Ishikawa (cell line): ENCODE measurements around the gene ANTXR1.

Source experiments
- CEBPB ChIP-seq: IDR thresholded peaks from 2 replicates; pipeline ENCODE4 v1.6.1; 2012
- EGR1 ChIP-seq: IDR thresholded peaks from 2 replicates; pipeline ENCODE4 v1.6.1; 2012
- EP300 ChIP-seq: IDR thresholded peaks from 2 replicates; pipeline ENCODE4 v1.6.1; 2012; ENCODE audit warnings: borderline replicate concordance
- NFIC ChIP-seq: IDR thresholded peaks from 2 replicates; pipeline ENCODE4 v1.6.1; 2012
- RAD21 ChIP-seq: IDR thresholded peaks from 2 replicates; pipeline ENCODE4 v1.6.1; 2012; ENCODE audit warnings: low read depth
- YY1 ChIP-seq: IDR thresholded peaks from 2 replicates; pipeline ENCODE4 v1.6.1; 2012; ENCODE audit warnings: low read depth
- ZBTB7A ChIP-seq: IDR thresholded peaks from 2 replicates; pipeline ENCODE4 v1.6.1; 2012; ENCODE audit warnings: low read depth
- TF ChIP-seq, protein P1 (sequence below): IDR thresholded peaks from 2 replicates; pipeline ENCODE4 v1.6.1; 2012; ENCODE audit warnings: low read depth, mild to moderate bottlenecking

DNA sequence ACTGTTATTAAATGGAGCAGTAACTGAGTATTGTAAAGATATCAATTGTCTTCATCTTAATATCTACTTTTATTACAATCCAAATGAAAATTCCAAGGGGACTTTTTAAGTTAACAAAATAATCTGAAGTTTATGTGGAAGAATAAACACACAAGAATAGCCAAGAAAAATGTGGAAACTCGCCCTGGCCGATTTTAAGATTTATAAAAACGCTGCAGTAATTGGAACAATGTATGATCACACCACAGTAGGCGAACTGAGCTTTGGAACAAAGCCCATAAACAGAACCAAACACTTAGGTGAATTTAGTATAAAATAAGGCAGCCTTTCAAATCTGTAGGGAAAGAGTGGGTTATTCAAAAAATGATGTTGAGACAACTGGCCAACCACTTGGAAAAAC, 96.3 kb downstream of the ANTXR1 start:
- TF ChIP-seq, protein P1, sequence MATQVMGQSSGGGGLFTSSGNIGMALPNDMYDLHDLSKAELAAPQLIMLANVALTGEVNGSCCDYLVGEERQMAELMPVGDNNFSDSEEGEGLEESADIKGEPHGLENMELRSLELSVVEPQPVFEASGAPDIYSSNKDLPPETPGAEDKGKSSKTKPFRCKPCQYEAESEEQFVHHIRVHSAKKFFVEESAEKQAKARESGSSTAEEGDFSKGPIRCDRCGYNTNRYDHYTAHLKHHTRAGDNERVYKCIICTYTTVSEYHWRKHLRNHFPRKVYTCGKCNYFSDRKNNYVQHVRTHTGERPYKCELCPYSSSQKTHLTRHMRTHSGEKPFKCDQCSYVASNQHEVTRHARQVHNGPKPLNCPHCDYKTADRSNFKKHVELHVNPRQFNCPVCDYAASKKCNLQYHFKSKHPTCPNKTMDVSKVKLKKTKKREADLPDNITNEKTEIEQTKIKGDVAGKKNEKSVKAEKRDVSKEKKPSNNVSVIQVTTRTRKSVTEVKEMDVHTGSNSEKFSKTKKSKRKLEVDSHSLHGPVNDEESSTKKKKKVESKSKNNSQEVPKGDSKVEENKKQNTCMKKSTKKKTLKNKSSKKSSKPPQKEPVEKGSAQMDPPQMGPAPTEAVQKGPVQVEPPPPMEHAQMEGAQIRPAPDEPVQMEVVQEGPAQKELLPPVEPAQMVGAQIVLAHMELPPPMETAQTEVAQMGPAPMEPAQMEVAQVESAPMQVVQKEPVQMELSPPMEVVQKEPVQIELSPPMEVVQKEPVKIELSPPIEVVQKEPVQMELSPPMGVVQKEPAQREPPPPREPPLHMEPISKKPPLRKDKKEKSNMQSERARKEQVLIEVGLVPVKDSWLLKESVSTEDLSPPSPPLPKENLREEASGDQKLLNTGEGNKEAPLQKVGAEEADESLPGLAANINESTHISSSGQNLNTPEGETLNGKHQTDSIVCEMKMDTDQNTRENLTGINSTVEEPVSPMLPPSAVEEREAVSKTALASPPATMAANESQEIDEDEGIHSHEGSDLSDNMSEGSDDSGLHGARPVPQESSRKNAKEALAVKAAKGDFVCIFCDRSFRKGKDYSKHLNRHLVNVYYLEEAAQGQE: no peak
- TF ChIP-seq RAD21: no peak
- no peak for TF ChIP-seq EP300
- TF ChIP-seq EGR1: no peak
- TF ChIP-seq CEBPB: no peak
- TF ChIP-seq YY1: no peak
- TF ChIP-seq NFIC: no peak
- TF ChIP-seq ZBTB7A: no peak
